ENCODE measurements around the gene MISP3. TPM values are rescaled to one million over a fixed set of nuclear protein-coding genes. Genes with fewer than 3 reads are reported as not detected.

MISP3 gene
- polyA plus RNA-seq, 2 of the 4 experiments (the other 2 are of a cell fraction), result 1.9 to 2.3 TPM

GRCh38 chr19:14088634-14089411, 16.2 kb downstream of the MISP3 start:
- peak overlapping the region in 1 of 2 experiments; percentile 99; a peak in 4 of 6 replicates for H3K27ac ChIP-seq
- POLR2A ChIA-PET, result no interaction called here
- peak overlapping the region; percentile 76 for H3K4me2 ChIP-seq
- 0 out of 3 replicates have a peak, but pooled peaks cover 4% of the 10 kb centered on the region for H3K4me1 ChIP-seq
- ATAC-seq, result no peak
- peaks cover 11% of the 10 kb centered on the region for H3K9me3 ChIP-seq
- CTCF ChIA-PET, result interaction anchor here (0.6 to 1.7 kb wide), 7 partner anchors 15 to 114 kb away, joined by 3 to 6 read pairs (median 3); partner anchors contain the start of genes ASF1B and MISP3
- no peak for TF ChIP-seq GATA3 (IDR thresholded peaks at IDR 0.05; ENCODE audit: borderline replicate concordance)
- no peak for TF ChIP-seq ZFP36 (IDR thresholded peaks at IDR 0.05; ENCODE audit: borderline replicate concordance, partially characterized antibody)
- TF ChIP-seq NR3C1 (IDR thresholded peaks at IDR 0.05), result no peak
- TF ChIP-seq HOXB13 (CRISPR knock-in tag; IDR thresholded peaks at IDR 0.05; ENCODE audit: low read depth), result no peak
- TF ChIP-seq BCL3 (IDR thresholded peaks at IDR 0.05), result no peak
- TF ChIP-seq EHF (CRISPR knock-in tag; IDR thresholded peaks at IDR 0.05), result no peak
- TF ChIP-seq CHD4 (IDR thresholded peaks at IDR 0.05; ENCODE audit: borderline replicate concordance), result no peak
- no peak for TF ChIP-seq MAX (IDR thresholded peaks at IDR 0.05)
- TF ChIP-seq MYC (IDR thresholded peaks at IDR 0.05; ENCODE audit: borderline replicate concordance, low read length), result no peak
- no peak for TF ChIP-seq USF2 (IDR thresholded peaks at IDR 0.05)
- no peak for TF ChIP-seq ELK1 (IDR thresholded peaks at IDR 0.05; ENCODE audit: low read depth, low read length)
- no peak for TF ChIP-seq MAZ (IDR thresholded peaks at IDR 0.05; ENCODE audit: borderline replicate concordance, low read depth, low read length)
- no peak for TF ChIP-seq TFCP2L1 (CRISPR knock-in tag; IDR thresholded peaks at IDR 0.05)
- no peak for DNase-seq (ENCODE audit: low read depth in 1 of 2, low spot score in 1 of 2)
- WGBS (ENCODE audit: missing lambda C conversion rate), result 90% methylated on average over 21 of the region's 30 CpGs
- no peak for FAIRE-seq
- peak overlapping the region; percentile 87 for H3K4me3 ChIP-seq

- CTCF ChIA-PET, result interaction anchor here (0.6 to 1.7 kb wide), 7 partner anchors 15 to 113 kb away, joined by 3 to 6 read pairs (median 3); partner anchors contain the start of genes ASF1B and MISP3
- FAIRE-seq, result no peak
- TF ChIP-seq JUN (IDR thresholded peaks at IDR 0.05) (no peak), USF2 (IDR thresholded peaks at IDR 0.05) (no peak), NR3C1 (IDR thresholded peaks at IDR 0.05) (no peak), KDM1A (IDR thresholded peaks at IDR 0.05; ENCODE audit: low read depth) (no peak), RCOR1 (IDR thresholded peaks at IDR 0.05; ENCODE audit: low read depth, low read length) (no peak), HOXA7 (CRISPR knock-in tag; IDR thresholded peaks at IDR 0.05) (no peak), ESRRA (IDR thresholded peaks at IDR 0.05; ENCODE audit: borderline replicate concordance, low read length) (no peak), BHLHE40 (IDR thresholded peaks at IDR 0.05; ENCODE audit: low read depth, low read length) (no peak), SREBF2 (IDR thresholded peaks at IDR 0.05) (no peak), PHF8 (IDR thresholded peaks at IDR 0.05; ENCODE audit: borderline replicate concordance, low read depth) (no peak), HOXB13 (CRISPR knock-in tag; IDR thresholded peaks at IDR 0.05; ENCODE audit: low read depth) (no peak), TFCP2L1 (CRISPR knock-in tag; IDR thresholded peaks at IDR 0.05) (no peak)
- Histone ChIP-seq H3K9me3 (peaks cover 11% of the 10 kb centered on the region), H3K27ac (peak overlapping the region; percentile 99), H3K4me3 (peak overlapping the region; percentile 87), H3K4me1 (0 out of 3 replicates have a peak, but pooled peaks cover 4% of the 10 kb centered on the region), H3K4me2 (peak overlapping the region; percentile 76)
- ATAC-seq, result no peak
- peak in 1 of 2 experiments; percentile 29 for DNase-seq (ENCODE audit: low read depth in 1 of 2, low spot score in 1 of 2)
- WGBS (ENCODE audit: missing lambda C conversion rate), result 45% methylated on average over 13 of the region's 16 CpGs
- POLR2A ChIA-PET, result no interaction called here
Measured at GRCh38 chr19:14089412-14089661, 16.8 kb downstream of the MISP3 start.
